Measurements from ENCODE around the gene APOL3. TPM values are rescaled to one million over a fixed set of nuclear protein-coding genes. Genes with fewer than 3 reads are reported as not detected.
"Not testable (repeated sequence)": the region's sequence is repeated elsewhere in the genome, so short reads cannot be mapped to it uniquely, and the experiment has no call there.

Gene APOL3
- total RNA-seq (2014; rRNA removed; shearing (Covaris generic)) = 0.10 TPM in 1 of 2 replicates, not detected in the other
- 0.56 and 1.3 TPM in 2 replicates for polyA plus RNA-seq (2014; cell fraction: nucleus; rRNA removed)

- no peak for DNase-seq (ENCODE audit: extremely low read depth, low read depth)
These were observed at the start of gene APOL3 for GRCh38 chr22:36160499-36160942. APOL3 (minus strand) TSS chr22:36160755; CDS start chr22:36149055, 11,700 bp downstream.

- no peak for DNase-seq (ENCODE audit: extremely low read depth, low read depth)
These were observed 49.7 kb upstream of the APOL3 start for GRCh38 chr22:36210224-36210623.

- not testable (repeated sequence) for DNase-seq (ENCODE audit: extremely low read depth, low read depth)
These were observed 48.9 kb upstream of the APOL3 start for GRCh38 chr22:36209488-36209908.

- no peak for DNase-seq (ENCODE audit: extremely low read depth, low read depth)
These were observed 48.4 kb upstream of the APOL3 start for GRCh38 chr22:36208914-36209313.

GRCh38 chr22:36208162-36208765 is 47.7 kb upstream of the APOL3 start:
- no peak for DNase-seq (ENCODE audit: extremely low read depth, low read depth)

- no peak for DNase-seq (ENCODE audit: extremely low read depth, low read depth)
These were observed 45.7 kb upstream of the APOL3 start for GRCh38 chr22:36206255-36206654.

- DNase-seq (ENCODE audit: extremely low read depth, low read depth) = not testable (repeated sequence)
These were observed 45.0 kb upstream of the APOL3 start for GRCh38 chr22:36205573-36205972.

- DNase-seq (ENCODE audit: extremely low read depth, low read depth) = no peak
These were observed 44.1 kb upstream of the APOL3 start for GRCh38 chr22:36204632-36205015.

GRCh38 chr22:36204001-36204631 is 43.6 kb upstream of the APOL3 start:
- no peak for DNase-seq (ENCODE audit: extremely low read depth, low read depth)

GRCh38 chr22:36203441-36203840 is 42.9 kb upstream of the APOL3 start:
- DNase-seq (ENCODE audit: extremely low read depth, low read depth) = not testable (repeated sequence)

- not testable (repeated sequence) for DNase-seq (ENCODE audit: extremely low read depth, low read depth)
These were observed 42.4 kb upstream of the APOL3 start for GRCh38 chr22:36202906-36203305.

- no peak for DNase-seq (ENCODE audit: extremely low read depth, low read depth)
These were observed 41.2 kb upstream of the APOL3 start, which contains the start of gene APOL4 for GRCh38 chr22:36201630-36202319. APOL4 (minus strand) TSS chr22:36201809; CDS start chr22:36201734, 75 bp downstream.

GRCh38 chr22:36201025-36201424 is 40.5 kb upstream of the APOL3 start:
- DNase-seq (ENCODE audit: extremely low read depth, low read depth) = not testable (repeated sequence)

- no peak for DNase-seq (ENCODE audit: extremely low read depth, low read depth)
These were observed 38.5 kb upstream of the APOL3 start for GRCh38 chr22:36199001-36199551.

- DNase-seq (ENCODE audit: extremely low read depth, low read depth) = no peak
These were observed 38.0 kb upstream of the APOL3 start for GRCh38 chr22:36198536-36198935.

- no peak for DNase-seq (ENCODE audit: extremely low read depth, low read depth)
These were observed 37.1 kb upstream of the APOL3 start for GRCh38 chr22:36197514-36198146.

- no peak for DNase-seq (ENCODE audit: extremely low read depth, low read depth)
These were observed 36.5 kb upstream of the APOL3 start for GRCh38 chr22:36197065-36197440.

GRCh38 chr22:36196254-36197064 is 35.9 kb upstream of the APOL3 start:
- no peak for DNase-seq (ENCODE audit: extremely low read depth, low read depth)

GRCh38 chr22:36194971-36195370 is 34.4 kb upstream of the APOL3 start:
- peak; percentile 32 for DNase-seq (ENCODE audit: extremely low read depth, low read depth)

- DNase-seq (ENCODE audit: extremely low read depth, low read depth) = no peak
These were observed 33.8 kb upstream of the APOL3 start for GRCh38 chr22:36194385-36194784.
